Uterus (tissue), 4 donors: Measurements from ENCODE around the gene LDLRAD4. TPM values are rescaled to one million over a fixed set of nuclear protein-coding genes. Genes with fewer than 3 reads are reported as not detected.

Experiments used
- DNase-seq, 2 donors: peaks; one replicate each; pipeline ENCODE4 v3.0.0-alpha.2; 2019 to 2020
- H3K27ac ChIP-seq, 2 donors: fragments of 200-600 bp; sonication (generic); 1 replicate in 1 of 2; 2 replicates in 1 of 2; pipeline ENCODE4 v1.5.1; 2016 to 2018
- H3K27me3 ChIP-seq, 2 donors: fragments of 200-600 bp; sonication (generic); one replicate each; pipeline ENCODE4 v1.5.1; 2018 to 2019; ENCODE audit warnings: control low read depth in 1 of 2
- H3K36me3 ChIP-seq, 2 donors: fragments of 200-600 bp; sonication (generic); one replicate each; pipeline ENCODE4 v1.5.1; 2019; ENCODE audit warnings: control low read depth in 1 of 2
- H3K4me1 ChIP-seq, 2 donors: fragments of 200-600 bp; sonication (generic); one replicate each; pipeline ENCODE4 v1.5.1; 2018 to 2019; ENCODE audit warnings: control low read depth in 1 of 2
- H3K4me3 ChIP-seq, 2 donors: fragments of 200-600 bp; sonication (generic); 1 replicate in 1 of 2; 2 replicates in 1 of 2; pipeline ENCODE4 v1.5.1; 2018 to 2019; ENCODE audit warnings: mild to moderate bottlenecking in 1 of 2
- H3K9me3 ChIP-seq, 2 donors: fragments of 200-600 bp; sonication (generic); one replicate each; pipeline ENCODE4 v1.5.1; 2019; ENCODE audit warnings: control low read depth in 1 of 2
- CTCF ChIP-seq, 4 experiments: fragments of 200-600 bp in 2 of 4; fragments of 450-650 bp in 2 of 4; sonication (generic) in 2 of 4; IDR thresholded peaks; one replicate each; pipeline ENCODE4 v1.5.1; 2016 to 2019; ENCODE audit warnings: antibody characterized with exemption in 4 of 4, mild to moderate bottlenecking in 2 of 4, moderate library complexity in 1 of 4
- POLR2A ChIP-seq, 2 donors: fragments of 450-650 bp; IDR thresholded peaks; one replicate each; pipeline ENCODE4 v1.6.1; 2016; ENCODE audit warnings: antibody characterized with exemption in 2 of 2, mild to moderate bottlenecking in 1 of 2, moderate library complexity in 1 of 2
- intact Hi-C: fragments of 100-400 bp; cut with DNase I; formaldehyde crosslinking; loops from one replicate; pipeline ENCODE4 v1.15.1; 2023; ENCODE audit warnings: low total_unique reads
- total RNA-seq, 4 donors: library from RNA; depleted of rRNA in 3 of 4; stranded (reverse); fragments of >200 nt in 3 of 4; gene quantifications; one replicate each; pipeline versions ENCODE4 v1.1.0 to v1.2.4, GENCODE V29; 2014 to 2023
- donor health status: DM: yes; HTN: yes; CAD: no.

The LDLRAD4 gene
- total RNA-seq, 4 donors from 2014 or later = 23.8 to 82.2 (median 39.3) TPM

DNA sequence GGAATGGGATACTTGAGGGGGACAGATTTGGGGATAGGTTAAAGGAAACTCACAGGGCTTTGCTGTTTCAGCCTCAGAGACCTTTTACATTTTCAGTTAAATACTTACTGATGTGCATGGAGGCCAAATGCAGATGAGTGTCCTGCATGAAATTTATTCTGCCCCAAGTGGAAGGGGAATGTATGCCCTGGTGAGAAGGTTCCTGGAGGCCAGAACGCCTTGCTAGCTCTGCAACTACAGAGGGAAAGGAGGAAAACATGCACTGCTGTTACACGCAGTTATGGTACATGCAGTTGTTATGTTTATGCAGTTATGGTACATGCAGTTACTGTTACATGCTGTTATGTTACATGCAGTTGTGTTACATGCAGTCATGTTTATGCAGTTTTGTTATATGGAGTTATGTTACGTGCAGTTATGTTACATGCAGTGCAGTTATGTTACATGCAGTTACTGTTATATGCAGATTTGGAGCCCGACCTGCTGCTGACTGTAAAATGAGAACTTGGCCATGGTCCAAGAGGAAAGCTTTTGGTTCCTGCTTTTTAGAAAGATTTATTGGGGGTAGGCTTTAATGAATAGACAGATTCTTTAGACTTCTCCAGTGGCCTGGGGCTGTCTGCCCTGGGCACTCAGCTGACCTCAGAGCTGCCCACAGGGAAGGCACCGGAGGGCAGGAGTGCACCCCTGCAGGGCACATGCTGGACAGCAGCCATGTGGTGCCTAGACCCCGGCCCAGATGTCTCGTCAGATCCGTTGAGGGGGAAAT is 84.1 kb downstream of the LDLRAD4 start:
- no peaks in the 10 kb centered on the region for H3K27me3 ChIP-seq
- H3K36me3 ChIP-seq = no peaks in the 10 kb centered on the region
- peak overlapping the region in 1 of 2 donors; percentile 36 for H3K27ac ChIP-seq
- no peak overlapping the region for H3K4me3 ChIP-seq
- TF ChIP-seq POLR2A (IDR thresholded peaks at IDR 0.05) (no peak), CTCF (IDR thresholded peaks at IDR 0.05) (no peak)
- no peak for DNase-seq
- intact Hi-C loops = no loop called here
- H3K9me3 ChIP-seq = no peaks in the 10 kb centered on the region
- H3K4me1 ChIP-seq = peaks cover 0 to 13% of the 10 kb centered on the region in 2 donors

GRCh38 chr18:13303756-13304364 is 85.3 kb downstream of the LDLRAD4 start:
- H3K4me1 ChIP-seq = peaks cover 0 to 13% of the 10 kb centered on the region in 2 donors
- no peaks in the 10 kb centered on the region for H3K27me3 ChIP-seq
- no peaks in the 10 kb centered on the region for H3K36me3 ChIP-seq
- no peak overlapping the region for H3K27ac ChIP-seq
- intact Hi-C loops = no loop called here
- H3K9me3 ChIP-seq = no peaks in the 10 kb centered on the region
- no peak for DNase-seq
- TF ChIP-seq POLR2A (IDR thresholded peaks at IDR 0.05) = no peak
- TF ChIP-seq CTCF (IDR thresholded peaks at IDR 0.05) = no peak
- H3K4me3 ChIP-seq = no peak overlapping the region

DNA sequence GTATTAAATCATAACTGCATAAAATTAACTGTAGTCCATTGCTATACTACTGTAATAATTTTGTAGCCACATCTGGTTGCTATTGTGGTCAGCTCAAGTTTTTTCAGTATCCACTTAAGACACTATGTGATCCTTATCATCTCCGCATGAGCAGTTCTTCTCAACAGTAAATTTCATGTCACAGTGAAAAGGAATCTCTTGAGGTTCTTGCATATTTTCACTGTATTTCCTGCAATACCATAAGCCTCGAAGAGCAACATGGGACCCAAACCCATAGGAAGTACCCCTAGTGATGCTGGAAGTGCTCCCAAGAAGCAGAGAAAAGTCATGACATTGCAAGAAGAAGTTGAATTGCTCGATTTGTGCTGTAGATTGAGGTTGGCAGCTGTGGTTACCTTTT is 86.7 kb downstream of the LDLRAD4 start:
- H3K4me1 ChIP-seq = peaks cover 0 to 13% of the 10 kb centered on the region in 2 donors
- TF ChIP-seq POLR2A (IDR thresholded peaks at IDR 0.05) (no peak), CTCF (IDR thresholded peaks at IDR 0.05) (no peak)
- no peak overlapping the region for H3K27ac ChIP-seq
- no peaks in the 10 kb centered on the region for H3K27me3 ChIP-seq
- no peaks in the 10 kb centered on the region for H3K9me3 ChIP-seq
- intact Hi-C loops = no loop called here
- no peak overlapping the region for H3K4me3 ChIP-seq
- no peaks in the 10 kb centered on the region for H3K36me3 ChIP-seq
- no peak for DNase-seq

DNA sequence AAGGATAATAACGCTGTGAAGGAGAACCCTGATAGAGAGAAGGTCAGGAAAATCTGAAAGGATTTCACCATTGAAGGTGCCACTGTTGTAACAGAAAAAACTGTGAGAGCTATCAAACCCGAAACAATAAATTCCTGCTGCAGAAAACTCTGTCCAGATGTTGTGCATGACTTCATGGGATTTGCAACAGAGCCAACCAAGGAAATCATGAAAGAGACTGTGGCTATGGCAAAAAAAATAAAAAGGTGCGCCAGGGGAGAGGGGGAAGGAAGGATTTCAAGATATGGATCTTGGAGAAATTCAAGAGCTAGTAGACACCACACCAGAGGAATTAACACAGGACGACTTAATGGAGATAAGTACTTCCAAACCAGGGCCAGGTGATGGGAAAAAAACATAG is 88.0 kb downstream of the LDLRAD4 start:
- no peaks in the 10 kb centered on the region for H3K27me3 ChIP-seq

More for the DNA sequence above, 88.0 kb downstream of the LDLRAD4 start:
- Histone ChIP-seq H3K4me3 (no peak overlapping the region), H3K36me3 (no peaks in the 10 kb centered on the region), H3K27ac (no peak overlapping the region), H3K4me1 (peaks cover 0 to 13% of the 10 kb centered on the region in 2 donors), H3K9me3 (no peaks in the 10 kb centered on the region)
- DNase-seq = no peak
- TF ChIP-seq CTCF (IDR thresholded peaks at IDR 0.05) (no peak), POLR2A (IDR thresholded peaks at IDR 0.05) (no peak)
- intact Hi-C loops = no loop called here
